Measurements from ENCODE around the gene SLC35E1.
"Not testable (repeated sequence)": the region's sequence is repeated elsewhere in the genome, so short reads cannot be mapped to it uniquely, and the experiment has no call there.

The SLC35E1 gene

DNA sequence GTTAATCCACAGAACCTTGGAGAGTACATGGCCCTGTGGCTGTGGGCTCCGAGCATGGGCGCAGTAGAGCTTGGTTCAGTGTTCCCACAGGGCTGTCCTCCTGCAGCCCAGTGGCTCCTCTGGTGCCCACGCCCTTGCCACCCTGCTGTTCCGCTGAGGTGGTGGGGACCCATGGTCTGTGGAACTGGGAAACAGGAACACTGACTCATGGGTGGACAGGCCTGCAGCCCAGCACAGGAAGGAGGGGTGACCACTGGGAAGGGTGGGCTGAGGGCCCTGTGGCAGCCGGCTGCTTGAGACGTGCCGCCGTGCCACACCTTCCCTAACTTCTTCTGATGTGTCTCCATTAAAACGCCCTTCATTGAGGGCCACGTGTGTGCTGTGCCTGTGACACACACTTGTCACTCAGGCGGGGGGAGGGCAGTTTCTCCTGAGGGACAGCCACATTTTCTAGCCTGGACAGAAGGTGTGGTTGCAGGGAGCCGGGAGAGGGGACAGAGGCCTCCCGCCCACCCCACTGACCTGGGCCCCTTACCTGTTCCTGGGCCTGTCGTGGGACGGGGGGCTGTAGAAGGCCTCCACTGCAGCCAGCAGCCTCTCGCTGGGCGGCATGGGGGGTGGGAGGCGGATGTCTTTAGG, 51.1 kb downstream of the SLC35E1 start:
- DNase-seq: no peak

DNA sequence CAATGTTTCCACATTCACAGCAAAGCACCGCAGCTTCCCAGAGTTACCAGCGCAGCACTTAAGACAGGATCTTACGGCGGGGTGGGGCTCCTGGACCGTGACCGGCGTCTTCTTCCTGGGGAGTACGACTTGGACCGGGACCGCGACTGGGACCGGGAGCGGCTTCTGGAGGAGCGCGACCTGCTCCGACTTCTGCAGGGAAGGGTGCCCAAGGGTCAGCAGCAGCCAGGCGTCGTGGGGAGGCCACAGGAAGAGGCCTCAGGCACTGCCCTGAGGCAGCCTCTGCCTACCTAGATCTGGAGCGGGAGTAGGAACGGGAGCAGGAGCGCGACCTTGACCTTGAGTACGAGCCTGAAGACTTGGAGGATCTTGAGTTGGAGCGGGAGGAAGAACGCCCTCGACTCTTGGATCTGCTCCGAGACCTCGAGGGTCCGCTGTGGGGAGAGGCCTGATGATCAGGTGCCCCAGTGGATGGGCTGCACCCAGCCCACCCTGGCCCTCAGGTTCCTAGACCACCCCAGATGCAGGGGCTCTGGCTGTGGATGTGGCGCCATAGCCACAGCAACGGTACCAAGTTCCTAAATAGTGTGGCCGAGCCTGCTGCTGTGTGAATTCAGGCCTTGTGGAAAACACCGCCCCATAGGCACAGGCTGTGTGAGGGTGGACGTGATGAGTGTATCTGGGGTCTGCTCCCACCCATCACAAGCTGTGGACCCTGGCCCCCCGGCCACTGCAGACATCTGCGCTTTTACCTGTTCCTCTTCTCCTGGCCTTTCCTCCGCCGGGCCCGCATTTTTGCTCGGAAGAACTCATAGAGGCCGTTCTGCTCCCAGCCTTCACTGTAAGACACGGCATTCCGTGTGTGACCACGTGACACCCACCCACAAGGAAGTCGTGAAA, 51.9 kb downstream of the SLC35E1 start:
- no peak for DNase-seq

DNA sequence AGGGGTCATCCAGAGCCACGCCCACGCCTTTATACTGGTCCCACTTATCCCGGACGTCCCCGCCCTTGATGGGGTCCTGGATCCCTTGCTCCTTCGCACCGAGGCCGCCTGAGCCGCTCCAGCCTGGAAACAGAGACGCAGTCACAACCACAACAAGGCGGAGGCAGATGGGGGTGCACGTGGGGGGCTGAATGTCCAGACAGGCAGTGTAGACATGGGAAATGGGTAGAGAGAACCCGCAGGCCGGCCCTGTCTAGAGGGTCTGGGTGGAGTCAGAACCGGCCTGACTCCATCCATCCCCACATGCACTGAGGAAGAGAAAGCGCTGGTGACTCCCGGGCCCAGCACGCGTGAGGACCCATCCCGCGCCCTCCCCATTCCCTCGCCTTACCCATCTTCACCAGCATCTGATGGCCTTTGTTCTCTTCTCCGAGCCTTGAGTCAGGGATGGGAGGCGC, 53.0 kb downstream of the SLC35E1 start:
- no peak for DNase-seq

DNA sequence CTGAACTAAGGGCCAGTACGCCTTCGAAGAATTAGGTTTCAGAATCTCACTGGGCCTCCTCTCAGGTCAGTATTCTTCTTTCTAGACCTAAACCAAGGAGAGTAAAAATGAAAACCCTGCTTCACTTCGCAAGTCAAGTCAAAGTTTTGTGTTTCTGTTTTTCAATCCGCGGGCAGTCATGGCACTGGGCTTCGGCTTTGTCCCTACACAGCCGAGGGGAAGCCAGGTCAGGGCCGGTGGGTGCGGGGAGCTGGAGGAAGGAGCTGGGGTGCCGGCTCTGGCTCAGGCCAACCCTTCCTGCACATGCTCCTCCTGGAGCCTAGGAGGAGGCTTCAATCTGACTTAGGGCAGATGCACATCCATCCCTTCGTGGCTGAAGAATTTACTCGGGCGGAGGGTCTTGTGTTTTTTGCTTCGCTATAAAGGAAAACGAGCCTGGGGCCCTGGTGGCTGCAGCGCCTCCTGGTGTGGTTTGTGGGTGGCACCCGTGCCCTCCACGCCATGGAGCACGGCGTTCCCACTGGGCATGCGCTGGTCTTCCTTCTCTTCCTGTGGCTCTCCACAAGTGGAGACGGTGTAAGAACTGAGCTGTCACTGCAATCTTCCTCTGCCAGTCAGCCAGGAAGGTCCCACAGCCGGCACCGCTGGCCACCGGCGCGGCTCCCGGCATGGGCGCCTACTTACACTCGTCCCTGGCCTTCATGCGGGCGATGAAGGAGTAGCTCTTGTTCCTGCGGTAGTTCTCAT, 53.6 kb downstream of the SLC35E1 start:
- no peak for DNase-seq

DNA sequence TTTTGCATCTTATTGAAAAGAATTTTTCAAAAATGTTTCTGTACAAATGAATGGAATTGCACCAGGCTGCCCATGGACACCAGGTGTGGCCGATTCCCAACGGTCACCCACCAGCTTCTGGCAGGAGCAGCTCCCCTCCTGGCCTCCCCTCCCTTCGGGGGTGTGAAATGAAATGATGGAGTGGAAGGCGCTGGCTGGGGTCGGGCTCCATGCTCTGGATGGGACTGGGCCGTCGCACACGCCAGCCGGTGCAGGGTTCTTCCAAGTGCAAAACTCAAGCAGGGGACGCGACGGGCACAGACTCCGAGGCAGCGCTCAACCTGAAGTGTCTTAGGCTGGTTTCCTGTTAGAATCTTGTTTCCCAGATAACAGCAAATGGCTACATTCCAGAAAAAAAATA, 54.2 kb downstream of the SLC35E1 start:
- no peak for DNase-seq

DNA sequence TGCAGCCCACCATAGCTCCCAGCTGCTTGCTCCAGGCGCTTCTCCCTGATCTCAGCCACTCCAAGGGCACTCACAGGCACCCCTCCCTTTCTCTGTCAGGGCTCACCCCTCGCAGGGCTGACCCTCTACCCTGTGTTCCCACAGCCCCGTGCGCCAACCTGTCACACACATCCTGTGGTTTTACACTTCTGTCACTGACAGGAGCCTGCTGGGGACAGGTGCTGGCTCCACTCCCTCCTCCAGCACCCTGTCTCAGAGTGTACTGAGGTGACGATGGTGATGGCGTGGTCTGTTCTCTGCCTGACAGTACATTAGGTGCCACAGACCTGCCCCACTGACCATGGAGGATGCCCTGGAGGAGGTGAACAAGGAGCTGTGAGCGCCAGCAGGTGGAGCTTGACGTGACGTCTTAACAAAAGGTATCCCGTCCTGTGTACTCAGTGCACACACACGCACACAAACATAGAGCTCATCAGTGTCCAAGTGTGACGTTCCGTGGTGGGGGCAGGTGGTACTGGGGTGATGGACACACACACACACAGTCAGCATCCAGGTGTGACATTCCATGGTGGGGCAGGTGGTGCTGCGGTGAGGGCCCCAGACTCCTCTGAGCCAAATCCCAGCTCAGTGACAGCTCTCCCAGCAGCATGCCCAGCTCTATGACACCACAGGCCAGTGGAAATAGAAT, 55.1 kb downstream of the SLC35E1 start:
- peak in 1 of 5 experiments; percentile 18 for DNase-seq

DNA sequence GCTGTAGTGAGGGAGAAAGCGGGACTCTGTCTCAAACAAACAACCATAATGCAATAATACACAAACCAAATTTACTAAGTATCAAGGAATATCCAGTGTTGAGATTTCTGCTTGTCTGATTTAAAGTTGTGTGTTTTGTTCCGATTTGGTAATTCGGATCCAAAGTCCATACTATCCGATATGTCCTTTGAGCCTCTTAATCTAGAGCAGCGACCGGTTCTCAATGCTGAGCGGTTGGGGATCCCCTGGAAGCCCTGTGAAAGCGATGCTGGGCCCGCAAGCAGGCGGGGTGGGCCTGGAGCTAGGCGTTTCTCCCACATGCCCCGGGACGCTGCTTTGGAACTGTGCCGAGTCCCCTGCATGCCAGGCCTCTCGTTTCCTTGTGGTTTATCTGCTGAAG, 55.8 kb downstream of the SLC35E1 start:
- no peak for DNase-seq

DNA sequence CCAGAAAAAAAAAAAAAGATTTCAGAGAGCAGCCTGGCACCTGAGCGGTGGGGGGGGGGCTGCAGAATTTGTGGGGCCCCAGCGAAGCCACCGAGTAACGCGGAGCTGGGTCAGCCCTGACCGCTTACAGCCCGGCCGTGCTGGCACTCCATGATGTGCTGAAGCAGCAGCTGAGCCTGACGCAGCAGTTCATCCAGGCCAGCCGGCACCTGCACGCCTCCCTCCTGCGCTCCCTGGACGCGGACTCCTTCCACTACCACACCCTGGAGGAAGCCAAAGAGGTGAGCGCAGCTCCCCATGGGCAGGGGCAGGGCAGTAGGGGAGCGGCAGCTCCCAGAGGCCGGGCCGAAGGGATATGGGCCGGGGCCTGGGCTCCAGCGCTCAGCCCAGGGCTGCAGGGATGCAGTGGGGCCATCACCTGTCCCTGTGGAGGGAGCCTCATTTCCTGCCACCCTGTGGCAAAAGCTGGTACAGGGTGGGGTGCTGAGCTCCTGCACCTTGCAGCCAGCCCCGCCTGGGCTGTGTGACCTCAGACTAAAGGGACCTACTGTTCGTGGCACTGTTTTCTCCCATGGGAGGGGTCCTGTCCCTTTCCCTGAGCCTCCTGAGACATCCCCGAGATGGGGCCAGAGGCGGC, 57.7 kb downstream of the SLC35E1 start:
- no peak for DNase-seq

DNA sequence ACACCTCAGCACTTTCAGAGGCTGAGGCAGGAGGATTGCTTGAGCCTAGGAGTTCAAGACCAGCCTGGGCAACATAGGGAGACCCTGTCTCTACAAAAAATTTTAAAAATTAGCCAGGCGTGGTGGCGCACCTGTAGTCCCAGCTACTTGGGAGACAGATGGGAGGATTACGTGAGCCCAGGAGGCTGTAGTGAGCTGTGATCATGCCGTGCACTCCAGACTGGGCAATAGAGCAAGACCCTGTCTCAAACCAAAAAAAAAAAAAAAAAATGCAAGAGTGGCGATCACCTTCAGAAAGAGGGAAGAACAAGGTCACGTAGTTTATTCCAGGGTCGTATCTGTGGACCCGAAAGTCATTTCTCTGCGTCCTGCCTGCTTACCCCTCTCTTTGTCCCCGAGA, 59.6 kb downstream of the SLC35E1 start:
- not testable (repeated sequence) for DNase-seq

DNA sequence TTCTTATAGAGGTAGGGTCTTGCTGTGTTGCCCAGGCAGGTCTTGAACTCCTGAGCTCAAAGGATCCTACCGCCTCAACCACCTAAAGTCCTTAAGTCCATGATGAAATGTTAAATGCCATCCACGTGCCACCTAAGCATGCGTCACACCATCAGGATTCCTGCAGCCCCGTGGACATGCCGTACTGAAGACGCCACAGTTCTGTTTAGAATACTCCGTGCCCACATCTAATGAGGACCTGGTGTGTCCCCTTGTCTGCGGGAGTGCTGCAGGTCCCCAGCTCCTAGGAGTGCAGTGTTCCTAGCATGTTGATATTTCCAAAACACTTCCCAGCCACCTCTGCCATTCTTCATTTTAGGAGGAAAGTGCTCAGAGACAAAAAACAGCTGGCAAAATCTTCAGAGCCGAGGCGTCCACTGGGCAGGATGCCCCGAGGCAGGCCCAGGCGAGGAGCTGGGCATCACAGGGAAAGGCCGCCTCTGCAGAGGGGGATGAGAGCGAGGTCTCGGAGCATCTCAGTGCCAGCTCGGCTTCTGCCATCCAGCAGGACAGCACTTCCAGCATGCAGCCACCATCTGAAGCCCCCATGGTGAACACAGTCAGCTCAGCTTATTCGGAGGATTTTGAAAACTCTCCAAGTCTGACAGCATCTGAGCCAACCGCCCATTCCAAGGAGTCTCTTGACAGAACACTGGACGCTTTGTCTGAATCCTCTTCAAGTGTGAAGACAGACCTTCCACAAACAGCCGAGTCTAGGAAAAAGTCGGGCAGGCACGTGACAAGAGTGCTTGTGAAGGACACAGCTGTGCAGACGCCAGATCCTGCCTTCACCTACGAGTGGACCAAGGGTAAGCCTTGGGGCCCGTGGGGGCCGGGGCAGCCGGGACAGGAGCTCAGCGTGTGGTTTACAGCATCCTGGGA, 62.8 kb downstream of the SLC35E1 start:
- no peak for DNase-seq

DNA sequence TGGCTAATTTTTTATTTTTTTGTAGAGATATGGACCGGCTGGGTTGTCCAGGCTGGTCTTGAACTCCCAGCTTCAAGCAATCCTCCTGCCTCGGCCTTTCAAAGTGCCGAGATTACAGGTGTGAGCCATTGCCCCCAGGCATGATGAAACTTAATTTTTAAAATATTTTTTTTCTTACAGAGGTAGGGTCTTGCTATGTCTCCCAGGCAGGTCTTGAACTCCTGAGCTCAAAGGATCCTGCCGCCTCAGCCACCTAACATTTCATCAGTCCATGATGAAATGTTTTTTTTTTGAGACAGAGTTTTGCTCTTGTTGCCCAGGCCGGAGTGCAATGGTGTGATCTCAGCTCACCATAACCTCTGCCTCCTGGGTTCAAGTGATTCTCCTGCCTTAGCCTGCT, 63.7 kb downstream of the SLC35E1 start:
- no peak for DNase-seq

DNA sequence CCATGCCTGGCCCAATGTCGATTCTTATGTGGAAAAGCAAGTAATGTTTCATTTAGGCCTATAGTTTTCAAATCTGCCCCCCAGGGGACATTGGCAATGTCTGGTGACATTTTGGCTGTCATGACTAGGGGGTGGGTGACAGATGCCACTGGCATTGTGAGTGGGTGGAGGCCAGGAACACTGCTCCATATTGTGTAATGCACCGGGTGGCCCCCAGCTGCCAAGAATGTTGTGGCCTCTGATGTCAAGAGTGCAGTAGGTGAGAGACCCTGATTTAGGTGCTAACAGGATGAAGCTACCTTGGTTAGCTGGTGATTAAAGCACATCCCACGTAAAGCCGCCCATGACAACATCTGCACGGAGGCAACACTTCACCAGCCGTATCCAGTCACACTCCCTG, 65.3 kb downstream of the SLC35E1 start:
- DNase-seq: no peak

DNA sequence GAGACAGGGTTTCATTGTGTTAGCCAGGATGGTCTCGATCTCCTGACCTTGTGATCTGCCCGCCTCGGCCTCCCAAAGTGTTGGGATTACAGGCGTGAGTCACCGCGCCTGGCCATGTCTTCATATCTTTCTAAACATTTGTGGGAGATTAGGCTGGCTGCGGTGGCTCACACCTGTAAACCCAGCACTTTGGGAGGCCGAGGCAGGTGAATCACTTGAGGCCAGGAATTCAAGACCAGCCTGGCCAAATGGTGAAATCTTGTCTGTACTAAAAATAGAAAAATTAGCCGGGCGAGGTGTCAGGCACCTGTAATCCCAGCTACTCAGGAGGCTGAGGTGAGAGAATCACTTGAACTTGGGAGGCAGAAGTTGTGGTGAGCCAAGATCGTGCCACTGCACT, 66.1 kb downstream of the SLC35E1 start:
- not testable (repeated sequence) for DNase-seq

DNA sequence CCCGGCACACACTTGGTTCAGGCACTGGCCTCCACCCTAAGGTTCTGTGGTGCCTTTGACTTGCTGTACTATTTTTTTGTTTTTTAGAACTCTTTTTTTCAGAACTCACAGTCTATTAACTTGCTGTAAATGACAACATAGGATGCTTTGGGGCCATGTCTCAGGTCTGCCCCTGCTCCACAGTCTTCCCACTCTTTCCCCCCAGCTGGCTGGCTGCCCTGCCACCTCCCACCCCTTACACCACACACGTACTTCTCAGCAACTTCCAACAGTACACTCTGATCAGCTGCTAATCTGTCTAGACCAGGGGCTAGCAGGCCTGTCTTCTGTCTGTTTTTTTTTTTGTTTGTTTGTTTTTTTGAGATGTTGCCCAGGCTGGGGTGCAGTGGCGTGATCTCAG, 67.9 kb downstream of the SLC35E1 start:
- no peak for DNase-seq

Data from T-helper 2 cell (primary cell).